ENCODE data around the gene LMOD1.
"Not testable (repeated sequence)": the region's sequence is repeated elsewhere in the genome, so short reads cannot be mapped to it uniquely, and the experiment has no call there.

LMOD1 gene

GRCh38 chr1:201946224-201946908, at the start of gene LMOD1:
TSS of gene LMOD1 (minus strand) at chr1:201946548. CDS start at chr1:201946340, 208 bp downstream.
- peak; percentile 89 to 91 for DNase-seq (ENCODE audit: low read depth in 2 of 2)

- DNase-seq (ENCODE audit: low read depth in 2 of 2) = no peak
These were observed 44.1 kb upstream of the LMOD1 start for GRCh38 chr1:201990427-201990826.

GRCh38 chr1:201989354-201990128, 43.2 kb upstream of the LMOD1 start:
- DNase-seq (ENCODE audit: low read depth in 2 of 2) = no peak

- no peak for DNase-seq (ENCODE audit: low read depth in 2 of 2)
These were observed 42.3 kb upstream of the LMOD1 start for GRCh38 chr1:201988601-201989000.

- no peak for DNase-seq (ENCODE audit: low read depth in 2 of 2)
These were observed 39.0 kb upstream of the LMOD1 start for GRCh38 chr1:201985355-201985754.

GRCh38 chr1:201984446-201984845, 38.1 kb upstream of the LMOD1 start:
- DNase-seq (ENCODE audit: low read depth in 2 of 2) = no peak

GRCh38 chr1:201983380-201983805, 37.0 kb upstream of the LMOD1 start:
- DNase-seq (ENCODE audit: low read depth in 2 of 2) = no peak

GRCh38 chr1:201982623-201983379, 36.5 kb upstream of the LMOD1 start, which contains the start of gene RNPEP:
TSS of gene RNPEP (plus strand) at chr1:201982648. CDS start at chr1:201982667, 19 bp downstream.
- DNase-seq (ENCODE audit: low read depth in 2 of 2) = no peak

- DNase-seq (ENCODE audit: low read depth in 2 of 2) = no peak
These were observed 35.8 kb upstream of the LMOD1 start for GRCh38 chr1:201982082-201982622.

GRCh38 chr1:201970334-201971159, 24.2 kb upstream of the LMOD1 start:
- no peak for DNase-seq (ENCODE audit: low read depth in 2 of 2)

GRCh38 chr1:201968202-201968925, 22.0 kb upstream of the LMOD1 start:
- DNase-seq (ENCODE audit: low read depth in 2 of 2) = no peak

- no peak for DNase-seq (ENCODE audit: low read depth in 2 of 2)
These were observed 19.8 kb upstream of the LMOD1 start for GRCh38 chr1:201966171-201966570.

- no peak for DNase-seq (ENCODE audit: low read depth in 2 of 2)
These were observed 17.9 kb upstream of the LMOD1 start for GRCh38 chr1:201964261-201964660.

- DNase-seq (ENCODE audit: low read depth in 2 of 2) = not testable (repeated sequence)
These were observed 16.0 kb upstream of the LMOD1 start for GRCh38 chr1:201962382-201962781.

- DNase-seq (ENCODE audit: low read depth in 2 of 2) = no peak
These were observed 12.0 kb upstream of the LMOD1 start for GRCh38 chr1:201958348-201958747.

GRCh38 chr1:201955729-201956143, 9.4 kb upstream of the LMOD1 start:
- no peak for DNase-seq (ENCODE audit: low read depth in 2 of 2)

GRCh38 chr1:201955009-201955728, 8.8 kb upstream of the LMOD1 start, which contains the start of gene TIMM17A:
TSS of gene TIMM17A (plus strand) at chr1:201955503. CDS start at chr1:201955527, 24 bp downstream.
- DNase-seq (ENCODE audit: low read depth in 2 of 2) = peak; percentile 95

GRCh38 chr1:201954263-201955008, 8.1 kb upstream of the LMOD1 start:
- DNase-seq (ENCODE audit: low read depth in 2 of 2) = no peak

GRCh38 chr1:201949491-201949890, 3.1 kb upstream of the LMOD1 start:
- no peak for DNase-seq (ENCODE audit: low read depth in 2 of 2)

All from fibroblast of skin of left quadriceps (primary cell).